Glutamatergic neuron (in vitro differentiated cells): ENCODE data around the gene GTF3C2. TPM values are rescaled to one million over a fixed set of nuclear protein-coding genes. Genes with fewer than 3 reads are reported as not detected.
A peak's percentile ranks its signal among the peaks of the same experiment; 100 is the strongest.

Experiments used
- DNase-seq: peaks from one replicate; pipeline ENCODE4 v3.0.0; 2022
- H3K27ac Mint-ChIP-seq: one replicate; pipeline ENCODE4 v1.8.0; 2020; ENCODE audit warnings: mild to moderate bottlenecking, mixed read lengths, inconsistent platforms; ENCODE audit not compliant: unreplicated experiment
- H3K27me3 Mint-ChIP-seq: one replicate; pipeline ENCODE4 v1.8.0; 2020; ENCODE audit warnings: mild to moderate bottlenecking, moderate library complexity, mixed read lengths, inconsistent platforms; ENCODE audit not compliant: unreplicated experiment
- H3K36me3 Mint-ChIP-seq: one replicate; pipeline ENCODE4 v1.8.0; 2020; ENCODE audit warnings: mild to moderate bottlenecking, mixed read lengths, inconsistent platforms; ENCODE audit not compliant: unreplicated experiment
- H3K4me1 Mint-ChIP-seq: one replicate; pipeline ENCODE4 v1.8.0; 2020; ENCODE audit warnings: mild to moderate bottlenecking, low read depth, mixed read lengths, inconsistent platforms; ENCODE audit not compliant: unreplicated experiment
- H3K4me3 Mint-ChIP-seq: one replicate; pipeline ENCODE4 v1.8.0; 2020; ENCODE audit warnings: mild to moderate bottlenecking, mixed read lengths, inconsistent platforms; ENCODE audit not compliant: unreplicated experiment
- H3K9me3 Mint-ChIP-seq: one replicate; pipeline ENCODE4 v1.8.0; 2020; ENCODE audit warnings: mild to moderate bottlenecking, moderate library complexity, mixed read lengths, inconsistent platforms; ENCODE audit not compliant: unreplicated experiment
- CTCF ChIP-seq: fragments of 200-600 bp; sonication (generic); IDR thresholded peaks from one replicate; pipeline ENCODE4 v1.5.0; 2021; ENCODE audit not compliant: partially characterized antibody, unreplicated experiment
- total RNA-seq: library from RNA; stranded (reverse); fragmentation: NEBNext Ultra II Directional; extraction: Animal tissue kit (Norgen Biotek cat#: 25700); gene quantifications from one replicate; pipeline ENCODE4 v1.2.1, GENCODE V29; 2021; ENCODE audit not compliant: unreplicated experiment

GTF3C2 gene
- total RNA-seq, 1 donor from 2014 or later = 111 TPM

GRCh38 chr2:27379383-27379835 is 22.8 kb upstream of the GTF3C2 start:
- no peak for TF ChIP-seq CTCF
- Mint-ChIP-seq H3K4me1 (peaks cover 27% of the 10 kb centered on the region), H3K27ac (peak overlapping the region; percentile 87), H3K4me3 (peak overlapping the region; percentile 89), H3K9me3 (peaks cover 16% of the 10 kb centered on the region), H3K27me3 (peaks cover 12% of the 10 kb centered on the region), H3K36me3 (no peaks in the 10 kb centered on the region)
- no peak for DNase-seq

GRCh38 chr2:27378809-27379290 is 22.3 kb upstream of the GTF3C2 start:
- DNase-seq = no peak
- peaks cover 27% of the 10 kb centered on the region for H3K4me1 Mint-ChIP-seq
- no peaks in the 10 kb centered on the region for H3K36me3 Mint-ChIP-seq
- no peak for TF ChIP-seq CTCF
- H3K4me3 Mint-ChIP-seq = peak overlapping the region; percentile 89
- H3K27ac Mint-ChIP-seq = peak overlapping the region; percentile 87
- peaks cover 11% of the 10 kb centered on the region for H3K27me3 Mint-ChIP-seq
- H3K9me3 Mint-ChIP-seq = peaks cover 17% of the 10 kb centered on the region

GRCh38 chr2:27378096-27378808 is 21.7 kb upstream of the GTF3C2 start:
- no peak overlapping the region for H3K27ac Mint-ChIP-seq
- no peak for TF ChIP-seq CTCF
- no peaks in the 10 kb centered on the region for H3K36me3 Mint-ChIP-seq
- DNase-seq = no peak
- peaks cover 9% of the 10 kb centered on the region for H3K27me3 Mint-ChIP-seq
- peaks cover 17% of the 10 kb centered on the region for H3K9me3 Mint-ChIP-seq
- H3K4me3 Mint-ChIP-seq = no peak overlapping the region
- H3K4me1 Mint-ChIP-seq = peaks cover 27% of the 10 kb centered on the region

- TF ChIP-seq CTCF = no peak
- Mint-ChIP-seq H3K9me3 (peaks cover 20% of the 10 kb centered on the region), H3K27me3 (peaks cover 12% of the 10 kb centered on the region), H3K27ac (peak overlapping the region; percentile 76), H3K36me3 (peaks cover 2% of the 10 kb centered on the region), H3K4me1 (peaks cover 28% of the 10 kb centered on the region), H3K4me3 (peak overlapping the region; percentile 71)
- no peak for DNase-seq
Measured at GRCh38 chr2:27377618-27378095, 21.1 kb upstream of the GTF3C2 start.
